ENCODE data around the gene ZNF232. TPM values are rescaled to one million over a fixed set of nuclear protein-coding genes. Genes with fewer than 3 reads are reported as not detected.
"Not testable (repeated sequence)": the region's sequence is repeated elsewhere in the genome, so short reads cannot be mapped to it uniquely, and the experiment has no call there.

ZNF232 gene
- total RNA-seq, 1 experiment from 2014 or later, result 11.1 TPM

DNA sequence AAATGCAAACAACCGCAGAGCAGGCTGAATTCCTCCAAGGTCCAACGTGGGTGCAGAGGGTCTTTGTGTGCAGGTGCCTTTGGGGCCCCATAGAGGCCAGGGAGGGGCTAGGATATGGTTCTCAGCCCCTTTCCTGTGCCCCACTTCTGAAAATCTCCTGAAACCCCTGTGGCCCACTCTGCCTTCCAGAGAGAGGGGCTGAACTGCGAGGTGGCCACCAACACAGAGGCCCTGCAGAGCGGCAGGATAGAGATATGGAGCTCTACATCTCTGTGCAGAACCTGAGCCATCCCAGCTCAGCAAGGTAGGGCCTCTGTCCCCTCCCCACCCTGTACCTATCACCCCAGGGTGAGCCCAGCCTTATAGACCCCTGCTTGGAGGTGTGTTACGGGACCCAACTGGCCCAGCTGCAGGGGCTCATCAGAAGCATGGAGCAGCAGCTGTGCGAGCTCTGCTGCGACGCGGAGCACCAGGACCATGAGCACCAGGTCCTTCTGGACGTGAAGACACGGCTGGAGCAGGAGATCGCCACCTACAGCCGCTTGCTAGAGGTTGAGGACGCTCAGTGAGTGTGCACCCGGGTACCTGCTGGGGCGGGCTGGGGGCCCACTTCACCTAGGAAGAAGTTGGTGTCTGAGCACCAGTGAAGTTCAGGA is 9.6 kb upstream of the ZNF232 start:
- Histone ChIP-seq H4K20me1 (ENCODE audit: insufficient read depth) (no peaks in the 10 kb centered on the region), H3K9ac (ENCODE audit: low read length) (no peak overlapping the region), H3K79me2 (ENCODE audit: insufficient read depth, low read length) (no peaks in the 10 kb centered on the region), H3K4me2 (ENCODE audit: low read length) (no peak overlapping the region), H3K27me3 (ENCODE audit: insufficient read depth, low read length) (0 out of 2 replicates have a peak, but pooled peaks cover 4% of the 10 kb centered on the region), H2AFZ (ENCODE audit: low read depth, low read length, poor library complexity, severe bottlenecking) (no peak overlapping the region), H3K9me3 (ENCODE audit: control insufficient read depth in 1 of 2, insufficient read depth in 1 of 2, low read depth in 1 of 2, low read length in 2 of 2) (no peaks in the 10 kb centered on the region), H3K9me2 (ENCODE audit: insufficient read depth) (no peaks in the 10 kb centered on the region), H3K4me3 (replicated peaks in 1 of 2; ENCODE audit: low read depth in 1 of 2, low read length in 2 of 2) (no peak overlapping the region), H3K27ac (ENCODE audit: low read depth, low read length) (no peak overlapping the region), H3K36me3 (ENCODE audit: control insufficient read depth in 1 of 2, insufficient read depth in 2 of 2, low read length in 2 of 2) (no peaks in the 10 kb centered on the region), H3K4me1 (ENCODE audit: control insufficient read depth in 1 of 2, insufficient read depth in 2 of 2, low read length in 2 of 2) (no peaks in the 10 kb centered on the region)
- ChIA-PET RAD21 (ENCODE audit: low non-redundant PET in 1 of 2, low total read pairs in 2 of 2, uncharacterized antibody in 2 of 2, unreplicated experiment in 2 of 2) (no interaction called here), CTCF (no interaction called here), POLR2A (no interaction called here)
- ATAC-seq, result no peak
- no peak for DNase-seq (ENCODE audit: low read depth, low spot score)
- no TSS peak for BruUV-seq (replicated peaks)
- intact Hi-C loops (cut with micrococcal nuclease), result no loop called here
- TF ChIP-seq, protein P1, sequence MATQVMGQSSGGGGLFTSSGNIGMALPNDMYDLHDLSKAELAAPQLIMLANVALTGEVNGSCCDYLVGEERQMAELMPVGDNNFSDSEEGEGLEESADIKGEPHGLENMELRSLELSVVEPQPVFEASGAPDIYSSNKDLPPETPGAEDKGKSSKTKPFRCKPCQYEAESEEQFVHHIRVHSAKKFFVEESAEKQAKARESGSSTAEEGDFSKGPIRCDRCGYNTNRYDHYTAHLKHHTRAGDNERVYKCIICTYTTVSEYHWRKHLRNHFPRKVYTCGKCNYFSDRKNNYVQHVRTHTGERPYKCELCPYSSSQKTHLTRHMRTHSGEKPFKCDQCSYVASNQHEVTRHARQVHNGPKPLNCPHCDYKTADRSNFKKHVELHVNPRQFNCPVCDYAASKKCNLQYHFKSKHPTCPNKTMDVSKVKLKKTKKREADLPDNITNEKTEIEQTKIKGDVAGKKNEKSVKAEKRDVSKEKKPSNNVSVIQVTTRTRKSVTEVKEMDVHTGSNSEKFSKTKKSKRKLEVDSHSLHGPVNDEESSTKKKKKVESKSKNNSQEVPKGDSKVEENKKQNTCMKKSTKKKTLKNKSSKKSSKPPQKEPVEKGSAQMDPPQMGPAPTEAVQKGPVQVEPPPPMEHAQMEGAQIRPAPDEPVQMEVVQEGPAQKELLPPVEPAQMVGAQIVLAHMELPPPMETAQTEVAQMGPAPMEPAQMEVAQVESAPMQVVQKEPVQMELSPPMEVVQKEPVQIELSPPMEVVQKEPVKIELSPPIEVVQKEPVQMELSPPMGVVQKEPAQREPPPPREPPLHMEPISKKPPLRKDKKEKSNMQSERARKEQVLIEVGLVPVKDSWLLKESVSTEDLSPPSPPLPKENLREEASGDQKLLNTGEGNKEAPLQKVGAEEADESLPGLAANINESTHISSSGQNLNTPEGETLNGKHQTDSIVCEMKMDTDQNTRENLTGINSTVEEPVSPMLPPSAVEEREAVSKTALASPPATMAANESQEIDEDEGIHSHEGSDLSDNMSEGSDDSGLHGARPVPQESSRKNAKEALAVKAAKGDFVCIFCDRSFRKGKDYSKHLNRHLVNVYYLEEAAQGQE (IDR thresholded peaks at IDR 0.05; ENCODE audit: low read depth), result no peak
- TF ChIP-seq JUND (IDR thresholded peaks at IDR 0.05), result no peak

DNA sequence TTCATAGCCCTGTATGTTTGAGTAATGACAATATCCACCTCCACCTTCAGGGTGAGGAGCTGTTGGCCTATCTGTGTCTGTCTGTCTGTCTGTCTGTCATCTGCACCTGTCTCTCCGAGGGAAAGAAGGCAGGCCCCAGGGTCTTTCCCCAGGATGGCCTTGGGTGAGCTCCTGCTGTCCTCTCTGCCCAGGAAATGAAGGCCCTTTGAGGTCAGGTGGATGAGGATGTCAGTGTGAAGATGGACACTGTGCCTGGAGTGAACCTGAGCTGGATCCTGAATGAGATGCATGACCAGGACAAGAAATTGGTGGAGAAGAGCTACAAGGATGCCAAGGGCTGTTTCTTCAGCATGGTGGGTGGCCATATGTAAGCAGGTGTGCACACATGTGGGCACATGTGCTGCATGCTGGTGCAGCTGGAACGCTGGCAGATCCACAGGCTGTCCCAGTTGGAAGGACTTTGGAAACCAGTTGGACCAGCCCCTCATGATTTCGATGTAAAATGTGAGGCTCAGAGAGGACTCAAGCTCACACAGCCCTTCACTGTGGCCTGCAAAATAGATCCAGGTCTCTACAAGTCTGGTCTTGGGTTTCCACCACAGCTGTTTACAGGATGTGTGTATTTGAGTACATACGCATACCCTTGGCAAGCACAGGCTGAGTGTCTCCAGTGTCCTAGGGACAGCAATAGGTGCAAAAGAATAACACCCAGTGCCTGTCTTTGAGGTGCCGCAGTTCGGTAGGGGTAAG is 8.9 kb upstream of the ZNF232 start:
- H3K79me2 ChIP-seq (ENCODE audit: insufficient read depth, low read length); POLR2A ChIA-PET; H3K27me3 ChIP-seq (ENCODE audit: insufficient read depth, low read length); H3K9me2 ChIP-seq (ENCODE audit: insufficient read depth); BruUV-seq (replicated peaks); H3K4me3 ChIP-seq (replicated peaks in 1 of 2; ENCODE audit: low read depth in 1 of 2, low read length in 2 of 2); ATAC-seq; DNase-seq (ENCODE audit: low read depth, low spot score); H3K27ac ChIP-seq (ENCODE audit: low read depth, low read length); H3K4me1 ChIP-seq (ENCODE audit: control insufficient read depth in 1 of 2, insufficient read depth in 2 of 2, low read length in 2 of 2); H4K20me1 ChIP-seq (ENCODE audit: insufficient read depth); intact Hi-C loops (cut with micrococcal nuclease); CTCF ChIA-PET; H3K9me3 ChIP-seq (ENCODE audit: control insufficient read depth in 1 of 2, insufficient read depth in 1 of 2, low read depth in 1 of 2, low read length in 2 of 2); H3K4me2 ChIP-seq (ENCODE audit: low read length); H2AFZ ChIP-seq (ENCODE audit: low read depth, low read length, poor library complexity, severe bottlenecking); H3K9ac ChIP-seq (ENCODE audit: low read length); RAD21 ChIA-PET (ENCODE audit: low non-redundant PET in 1 of 2, low total read pairs in 2 of 2, uncharacterized antibody in 2 of 2, unreplicated experiment in 2 of 2); H3K36me3 ChIP-seq (ENCODE audit: control insufficient read depth in 1 of 2, insufficient read depth in 2 of 2, low read length in 2 of 2): not testable (repeated sequence)

All from HCT116 (cell line).